SK-N-MC (cell line): Measurements from ENCODE around the gene SLC6A3.

Experiments used
- EZH2 ChIP-seq: fragments of 200-600 bp; sonication (generic); IDR thresholded peaks from one replicate; pipeline ENCODE4 v1.6.1; 2017; ENCODE audit warnings: antibody characterized with exemption
- POLR2AphosphoS5 ChIP-seq: IDR thresholded peaks from 2 replicates; pipeline ENCODE4 v1.6.1; 2012; ENCODE audit warnings: mild to moderate bottlenecking, low read depth, low read length, borderline replicate concordance

DNA sequence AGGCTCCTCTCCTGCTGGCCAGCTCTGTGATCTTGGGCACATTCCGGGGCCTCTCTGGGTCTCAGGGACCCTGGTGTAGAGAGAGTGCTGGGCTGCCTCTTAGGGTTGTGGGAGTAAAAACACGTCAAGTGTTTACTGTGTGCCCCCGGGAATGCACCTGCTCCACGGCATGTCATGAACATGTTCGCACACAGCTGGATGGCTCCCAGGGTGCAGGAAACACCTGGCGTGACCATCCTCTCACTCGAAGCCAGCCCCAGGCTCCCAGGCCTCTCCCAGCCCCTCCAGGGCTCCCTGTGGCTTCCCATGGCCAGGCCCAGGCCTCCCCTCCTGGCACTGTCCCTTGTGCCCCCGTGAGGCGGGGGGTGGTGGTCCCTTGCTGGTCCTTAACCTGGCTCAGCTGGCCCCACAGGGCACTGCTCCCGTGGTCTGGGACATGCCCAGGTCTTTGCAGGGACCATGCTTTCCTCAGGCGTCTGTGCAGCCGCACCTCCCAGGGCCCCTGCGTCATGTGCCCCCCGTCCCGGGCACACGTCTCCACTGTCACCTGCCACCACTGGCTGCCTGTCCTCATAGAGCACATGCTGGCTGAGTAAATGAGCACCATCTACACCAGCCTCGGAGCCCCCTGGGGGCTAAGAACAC, 44.9 kb downstream of the SLC6A3 start:
- no peak for TF ChIP-seq EZH2
- no peak for TF ChIP-seq POLR2AphosphoS5
